Fibroblast of lung (primary cell): Measurements from ENCODE around the gene TNFAIP8L1. TPM values are rescaled to one million over a fixed set of nuclear protein-coding genes. Genes with fewer than 3 reads are reported as not detected.

Source experiments
- DNase-seq, 2 donors: peaks; one replicate each; pipeline versions ENCODE4 v3.0.0 to v3.0.0-alpha.2; 2010; ENCODE audit warnings: low read depth in 2 of 2
- H2AFZ ChIP-seq: 2 replicates; pipeline ENCODE4 v1.5.1; 2012; ENCODE audit warnings: low read length, control low read depth, inconsistent platforms
- H3K27ac ChIP-seq: 2 replicates; pipeline ENCODE4 v1.5.1; 2011; ENCODE audit warnings: low read length, control low read depth; ENCODE audit not compliant: insufficient read depth
- H3K27me3 ChIP-seq: 2 replicates; pipeline ENCODE4 v1.5.1; 2011; ENCODE audit warnings: mild to moderate bottlenecking, low read length; ENCODE audit not compliant: control insufficient read depth, insufficient read depth
- H3K36me3 ChIP-seq: 2 replicates; pipeline ENCODE4 v1.5.1; 2011; ENCODE audit warnings: low read length; ENCODE audit not compliant: control insufficient read depth, insufficient read depth
- H3K4me1 ChIP-seq: 2 replicates; pipeline ENCODE4 v1.5.1; 2011; ENCODE audit warnings: low read length; ENCODE audit not compliant: control insufficient read depth, insufficient read depth; ENCODE audit errors: extremely low read depth
- H3K4me2 ChIP-seq: 2 replicates; pipeline ENCODE4 v1.5.1; 2011; ENCODE audit warnings: low read length, control low read depth; ENCODE audit not compliant: insufficient read depth; ENCODE audit errors: extremely low read depth
- H3K4me3 ChIP-seq, 4 experiments: fragments of 200-600 bp in 1 of 4; sonication (generic) in 1 of 4; replicated peaks in 1 of 4; 2 replicates each; pipeline ENCODE4 v1.5.1; 2011 to 2016; ENCODE audit warnings: low read length in 4 of 4, low read depth in 3 of 4, mild to moderate bottlenecking in 3 of 4, control low read depth in 2 of 4, inconsistent platforms in 1 of 4, mixed read lengths in 1 of 4; ENCODE audit not compliant: insufficient read depth in 1 of 4; ENCODE audit errors: control extremely low read depth in 1 of 4
- H3K79me2 ChIP-seq: 2 replicates; pipeline ENCODE4 v1.5.1; 2012; ENCODE audit warnings: mild to moderate bottlenecking, low read length, inconsistent platforms; ENCODE audit not compliant: control insufficient read depth, insufficient read depth
- H3K9ac ChIP-seq: 2 replicates; pipeline ENCODE4 v1.5.1; 2011; ENCODE audit warnings: mild to moderate bottlenecking, low read length, control low read depth; ENCODE audit not compliant: insufficient read depth
- H3K9me3 ChIP-seq: 2 replicates; pipeline ENCODE4 v1.5.1; 2012; ENCODE audit warnings: low read depth, low read length; ENCODE audit not compliant: control insufficient read depth, insufficient read depth
- H4K20me1 ChIP-seq: 2 replicates; pipeline ENCODE4 v1.5.1; 2011; ENCODE audit warnings: low read length; ENCODE audit not compliant: control insufficient read depth, insufficient read depth; ENCODE audit errors: extremely low read depth
- CTCF ChIP-seq, 2 donors: IDR thresholded peaks in 1 of 2; conservative IDR thresholded peaks in 1 of 2; 1 replicate in 1 of 2; 2 replicates in 1 of 2; pipeline ENCODE4 v1.5.1; 2011 to 2012; ENCODE audit warnings: low read length in 2 of 2, control low read depth in 1 of 2, inconsistent platforms in 1 of 2, low read depth in 1 of 2, mild to moderate bottlenecking in 1 of 2
- EZH2 ChIP-seq: IDR thresholded peaks from 2 replicates; pipeline ENCODE4 v1.5.1; 2012; ENCODE audit warnings: low read length, control low read depth, mild to moderate bottlenecking; ENCODE audit errors: missing control alignments
- polyA plus RNA-seq, 2 donors: library from polyadenylated mRNA; depleted of rRNA in 1 of 2; stranded (reverse) in 1 of 2; unstranded in 1 of 2; fragments of >200 nt; gene quantifications; 2 replicates each; pipeline ENCODE4 v1.2.1, GENCODE V29; 2011 to 2012; ENCODE audit warnings: missing spikeins in 1 of 2
- total RNA-seq: library from RNA; depleted of rRNA; stranded (reverse); fragments of >200 nt; gene quantifications from 2 replicates; pipeline ENCODE4 v1.2.1, GENCODE V29; 2014

TNFAIP8L1 gene
- total and polyA plus RNA-seq, 2 donors (not counting 1 experiment from before 2014, with no cell fraction given) = 2.3 to 4.0 TPM

- Histone ChIP-seq H3K79me2 (no peaks in the 10 kb centered on the region), H3K4me3 (no peak overlapping the region), H3K27ac (no peak overlapping the region), H3K9me3 (no peaks in the 10 kb centered on the region), H2AFZ (no peak overlapping the region), H3K36me3 (peaks cover 21% of the 10 kb centered on the region), H3K4me1 (no peaks in the 10 kb centered on the region), H3K9ac (no peak overlapping the region), H3K4me2 (no peak overlapping the region), H3K27me3 (no peaks in the 10 kb centered on the region), H4K20me1 (no peaks in the 10 kb centered on the region)
- no peak for DNase-seq
- no peak for TF ChIP-seq CTCF (conservative IDR thresholded peaks at IDR 0.05 in 1 of 2, IDR thresholded peaks at IDR 0.05 in 1 of 2; ENCODE audit: low read depth in 1 of 2, low read length in 2 of 2)
- no peak for TF ChIP-seq EZH2
Measured at GRCh38 chr19:4654437-4655361, 15.4 kb downstream of the TNFAIP8L1 start.

- TF ChIP-seq CTCF (conservative IDR thresholded peaks at IDR 0.05 in 1 of 2, IDR thresholded peaks at IDR 0.05 in 1 of 2; ENCODE audit: low read depth in 1 of 2, low read length in 2 of 2) (no peak), EZH2 (no peak)
- Histone ChIP-seq H4K20me1 (no peaks in the 10 kb centered on the region), H3K4me3 (no peak overlapping the region), H3K27ac (no peak overlapping the region), H3K4me2 (no peak overlapping the region), H3K4me1 (no peaks in the 10 kb centered on the region), H3K36me3 (peaks cover 30% of the 10 kb centered on the region), H2AFZ (no peak overlapping the region), H3K9ac (no peak overlapping the region), H3K9me3 (no peaks in the 10 kb centered on the region), H3K79me2 (no peaks in the 10 kb centered on the region), H3K27me3 (no peaks in the 10 kb centered on the region)
- DNase-seq = no peak
Measured at GRCh38 chr19:4656102-4656501, 16.8 kb downstream of the TNFAIP8L1 start.

- Histone ChIP-seq H3K4me2 (no peak overlapping the region), H3K4me1 (no peaks in the 10 kb centered on the region), H3K36me3 (peaks cover 25% of the 10 kb centered on the region), H3K9me3 (no peaks in the 10 kb centered on the region), H3K9ac (no peak overlapping the region), H3K27ac (no peak overlapping the region), H2AFZ (no peak overlapping the region), H3K79me2 (no peaks in the 10 kb centered on the region), H3K27me3 (no peaks in the 10 kb centered on the region), H4K20me1 (no peaks in the 10 kb centered on the region), H3K4me3 (no peak overlapping the region)
- DNase-seq = no peak
- TF ChIP-seq CTCF (conservative IDR thresholded peaks at IDR 0.05 in 1 of 2, IDR thresholded peaks at IDR 0.05 in 1 of 2; ENCODE audit: low read depth in 1 of 2, low read length in 2 of 2) = no peak
- TF ChIP-seq EZH2 = no peak
Measured at GRCh38 chr19:4657262-4657661, 17.9 kb downstream of the TNFAIP8L1 start.
